H1 (cell line): ENCODE data around the gene TMPRSS4. TPM values are rescaled to one million over a fixed set of nuclear protein-coding genes. Genes with fewer than 3 reads are reported as not detected.

Experiments used
- CTCF ChIA-PET: fragments of 300-600 bp; sonication (Branson Sonifier 250); formaldehyde crosslinking; loops from one replicate; lab custom pipeline; 2021; ENCODE audit not compliant: partially characterized antibody; lab: Charles Lee
- POLR2A ChIA-PET: fragments of 300-600 bp; sonication (Branson Sonifier 250); formaldehyde crosslinking; loops from one replicate; lab custom pipeline; 2021; ENCODE audit warnings: inconsistent platforms; ENCODE audit not compliant: partially characterized antibody; lab: Charles Lee
- DNase-seq, 2 experiments: peaks; one replicate each; pipeline versions ENCODE4 v3.0.0 to v3.0.0-alpha.2; 2010 to 2022; ENCODE audit warnings: low spot score in 2 of 2, low read depth in 1 of 2, mixed read lengths in 1 of 2
- FAIRE-seq: peaks from 2 replicates; lab custom pipeline; 2011; peaks lifted over from hg19 to GRCh38; lab: Jason Lieb, UNC
- H2AFZ ChIP-seq: 2 replicates; pipeline ENCODE4 v1.8.1; 2012; ENCODE audit warnings: low read length, inconsistent platforms
- H2AK5ac ChIP-seq: 2 replicates; pipeline ENCODE4 v1.6.1; 2013; ENCODE audit warnings: low read depth, low read length
- H2BK120ac ChIP-seq: replicated peaks from 2 replicates; pipeline ENCODE3; 2013; ENCODE audit warnings: low read depth, low read length, inconsistent platforms
- H2BK12ac ChIP-seq: 2 replicates; pipeline ENCODE4 v1.6.1; 2013; ENCODE audit warnings: low read depth, low read length
- H2BK15ac ChIP-seq: 2 replicates; pipeline ENCODE4 v1.6.1; 2013; ENCODE audit warnings: low read length
- H2BK20ac ChIP-seq: 2 replicates; pipeline ENCODE4 v1.6.1; 2013; ENCODE audit warnings: low read length
- H2BK5ac ChIP-seq: 2 replicates; pipeline ENCODE4 v1.6.1; 2013; ENCODE audit warnings: low read depth, low read length
- H3K14ac ChIP-seq: 2 replicates; pipeline ENCODE4 v1.6.1; 2013; ENCODE audit warnings: inconsistent platforms; ENCODE audit not compliant: insufficient read length
- H3K18ac ChIP-seq: 2 replicates; pipeline ENCODE4 v1.6.1; 2013; ENCODE audit warnings: low read length; ENCODE audit errors: extremely low read depth
- H3K23ac ChIP-seq: 2 replicates; pipeline ENCODE4 v1.6.1; 2013; ENCODE audit warnings: inconsistent platforms; ENCODE audit not compliant: insufficient read length
- H3K23me2 ChIP-seq: 2 replicates; pipeline ENCODE4 v1.6.1; 2013; ENCODE audit warnings: low read depth, low read length
- H3K27ac ChIP-seq: 2 replicates; pipeline ENCODE4 v1.6.1; 2011; ENCODE audit warnings: low read depth, low read length, inconsistent platforms
- H3K27me3 ChIP-seq, 4 experiments: replicated peaks in 1 of 4; 1 replicate in 1 of 4; 2 replicates in 3 of 4; pipeline versions ENCODE4 v1.6.1 to v1.8.1; 2011 to 2013; ENCODE audit warnings: low read length in 3 of 4, mild to moderate bottlenecking in 3 of 4, inconsistent platforms in 2 of 4, mixed read lengths in 2 of 4, moderate library complexity in 1 of 4; ENCODE audit not compliant: control insufficient read depth in 3 of 4, insufficient read depth in 3 of 4; ENCODE audit errors: extremely low read depth in 1 of 4
- H3K36me3 ChIP-seq, 4 experiments: 2 replicates each; pipeline versions ENCODE4 v1.6.1 to v1.8.1; 2011 to 2013; ENCODE audit warnings: mild to moderate bottlenecking in 4 of 4, low read length in 3 of 4, moderate library complexity in 2 of 4, control low read depth in 1 of 4, inconsistent platforms in 1 of 4; ENCODE audit not compliant: insufficient read depth in 4 of 4, control insufficient read depth in 2 of 4
- H3K4ac ChIP-seq: replicated peaks from 2 replicates; pipeline ENCODE3; 2013; ENCODE audit warnings: low read length, low read depth, mixed read lengths, inconsistent platforms; ENCODE audit not compliant: insufficient read length
- H3K4me1 ChIP-seq, 4 experiments: replicated peaks in 1 of 4; 1 replicate in 1 of 4; 2 replicates in 3 of 4; pipeline versions ENCODE4 v1.6.1 to v1.8.1; 2011 to 2013; ENCODE audit warnings: low read length in 3 of 4, inconsistent platforms in 2 of 4, mixed read lengths in 1 of 4; ENCODE audit not compliant: insufficient read depth in 4 of 4, control insufficient read depth in 3 of 4
- H3K4me2 ChIP-seq, 2 experiments: 2 replicates each; pipeline versions ENCODE4 v1.6.1 to v1.8.1; 2011 to 2013; ENCODE audit warnings: low read depth in 2 of 2, low read length in 2 of 2, control low read depth in 1 of 2, inconsistent platforms in 1 of 2, mild to moderate bottlenecking in 1 of 2; ENCODE audit not compliant: insufficient read depth in 1 of 2
- H3K4me3 ChIP-seq, 4 experiments: fragments of 200-600, 300-600 bp in 1 of 4; sonication (generic), shearing (Covaris generic), sonication (Bioruptor Twin) in 1 of 4; 2 replicates each; pipeline versions ENCODE4 v1.5.1 to v1.8.1; 2011 to 2016; ENCODE audit warnings: low read length in 4 of 4, low read depth in 3 of 4, control low read depth in 2 of 4, inconsistent platforms in 2 of 4, mild to moderate bottlenecking in 2 of 4, mixed read lengths in 1 of 4, moderate library complexity in 1 of 4; ENCODE audit not compliant: insufficient read depth in 2 of 4; ENCODE audit errors: extremely low read depth in 1 of 4
- H3K56ac ChIP-seq: replicated peaks from 2 replicates; pipeline ENCODE3; 2013; ENCODE audit warnings: low read depth, mild to moderate bottlenecking, mixed read lengths, low read length, inconsistent platforms; ENCODE audit not compliant: insufficient read length
- H3K79me1 ChIP-seq: 2 replicates; pipeline ENCODE4 v1.6.1; 2013; ENCODE audit warnings: low read depth, low read length, control low read depth
- H3K79me2 ChIP-seq, 2 experiments: 2 replicates each; pipeline versions ENCODE4 v1.6.1 to v1.8.1; 2012 to 2013; ENCODE audit warnings: low read length in 2 of 2, mild to moderate bottlenecking in 2 of 2, inconsistent platforms in 1 of 2; ENCODE audit not compliant: insufficient read depth in 2 of 2, control insufficient read depth in 1 of 2
- H3K9ac ChIP-seq, 4 experiments: replicated peaks in 1 of 4; 1 replicate in 1 of 4; 2 replicates in 3 of 4; pipeline versions ENCODE4 v1.6.1 to v1.8.1; 2011 to 2013; ENCODE audit warnings: low read depth in 3 of 4, low read length in 3 of 4, control low read depth in 2 of 4, mild to moderate bottlenecking in 2 of 4, moderate library complexity in 2 of 4, inconsistent platforms in 1 of 4; ENCODE audit errors: extremely low read depth in 1 of 4
- H3K9me3 ChIP-seq, 2 experiments: 2 replicates each; pipeline versions ENCODE4 v1.6.1 to v1.8.1; 2012 to 2013; ENCODE audit warnings: mild to moderate bottlenecking in 2 of 2, moderate library complexity in 2 of 2, control low read depth in 1 of 2, inconsistent platforms in 1 of 2, low read depth in 1 of 2, low read length in 1 of 2, mixed read lengths in 1 of 2; ENCODE audit not compliant: insufficient read depth in 2 of 2
- H4K20me1 ChIP-seq, 2 experiments: replicated peaks in 1 of 2; 2 replicates each; pipeline versions ENCODE3 to v1.8.1; 2011 to 2013; ENCODE audit warnings: inconsistent platforms in 2 of 2, low read length in 2 of 2, mild to moderate bottlenecking in 1 of 2; ENCODE audit not compliant: insufficient read depth in 2 of 2, control insufficient read depth in 1 of 2
- H4K5ac ChIP-seq: 2 replicates; pipeline ENCODE4 v1.6.1; 2013; ENCODE audit warnings: low read length, low read depth, mixed read lengths, inconsistent platforms; ENCODE audit not compliant: insufficient read length
- H4K8ac ChIP-seq: 2 replicates; pipeline ENCODE4 v1.8.0; 2013; ENCODE audit warnings: mild to moderate bottlenecking, moderate library complexity, low read length, inconsistent platforms; ENCODE audit not compliant: insufficient read depth; ENCODE audit errors: extremely low read depth
- H4K91ac ChIP-seq: replicated peaks from 2 replicates; pipeline ENCODE3; 2013; ENCODE audit warnings: low read length, mixed read lengths, inconsistent platforms; ENCODE audit not compliant: insufficient read length
- HDAC2 ChIP-seq, 2 experiments: fragments of 300-600 bp in 1 of 2; sonication (generic) in 1 of 2; IDR thresholded peaks; 2 replicates each; pipeline ENCODE4 v1.6.1; 2011 to 2012; ENCODE audit warnings: low read depth in 2 of 2, low read length in 2 of 2, mild to moderate bottlenecking in 2 of 2, moderate library complexity in 2 of 2, borderline replicate concordance in 1 of 2, inconsistent platforms in 1 of 2
- JUND ChIP-seq: IDR thresholded peaks from 2 replicates; pipeline ENCODE4 v1.6.1; 2011; ENCODE audit warnings: mild to moderate bottlenecking, improper control_type of control experiment, low read length
- KDM1A ChIP-seq: fragments of 200-600, 300-600 bp; sonication (generic); IDR thresholded peaks from 2 replicates; pipeline ENCODE4 v1.7.1; 2016; ENCODE audit warnings: mild to moderate bottlenecking, low read length, borderline replicate concordance
- MAFK ChIP-seq: IDR thresholded peaks from 2 replicates; pipeline ENCODE4 v1.6.1; 2012; ENCODE audit warnings: low read depth, mild to moderate bottlenecking, improper control_type of control experiment, low read length
- POLR2A ChIP-seq, 2 experiments: IDR thresholded peaks; 1 replicate in 1 of 2; 2 replicates in 1 of 2; pipeline ENCODE4 v1.6.1; 2011; ENCODE audit warnings: low read depth in 2 of 2, low read length in 2 of 2, mild to moderate bottlenecking in 2 of 2; ENCODE audit errors: control extremely low read depth in 1 of 2
- POLR2AphosphoS5 ChIP-seq: IDR thresholded peaks from 2 replicates; pipeline ENCODE4 v1.6.1; 2011; ENCODE audit warnings: low read depth, low read length
- SIN3A ChIP-seq, 2 experiments: IDR thresholded peaks in 1 of 2; conservative IDR thresholded peaks in 1 of 2; 2 replicates each; pipeline ENCODE4 v1.6.1; 2011 to 2012; ENCODE audit warnings: low read length in 2 of 2, improper control_type of control experiment in 1 of 2, low read depth in 1 of 2, mild to moderate bottlenecking in 1 of 2
- SIRT6 ChIP-seq: IDR thresholded peaks from one replicate; pipeline ENCODE4 v1.7.1; 2012; ENCODE audit warnings: low read length, inconsistent platforms
- SP1 ChIP-seq: IDR thresholded peaks from 2 replicates; pipeline ENCODE4 v1.6.1; 2011; ENCODE audit warnings: low read depth, low read length
- SP4 ChIP-seq: IDR thresholded peaks from 2 replicates; pipeline ENCODE4 v1.6.1; 2012; ENCODE audit warnings: low read length, inconsistent platforms
- TCF12 ChIP-seq: IDR thresholded peaks from 2 replicates; pipeline ENCODE4 v1.6.1; 2011; ENCODE audit warnings: low read depth, mild to moderate bottlenecking, low read length
- YY1 ChIP-seq: IDR thresholded peaks from 2 replicates; pipeline ENCODE4 v1.6.1; 2011; ENCODE audit warnings: low read depth, mild to moderate bottlenecking, low read length
- ZNF274 ChIP-seq: IDR thresholded peaks from 2 replicates; pipeline ENCODE4 v1.7.0; 2012; ENCODE audit warnings: low read length, borderline replicate concordance; ENCODE audit errors: extremely low read depth
- WGBS, 2 experiments: shearing (Covaris generic) in 1 of 2; methylation state at CpG; one replicate each; pipeline versions ENCODE4 v1.1.6 to v1.1.7; 2013 to 2015; ENCODE audit warnings: low lambda C conversion rate in 2 of 2, mixed read lengths in 2 of 2, inconsistent platforms in 1 of 2, low coverage in 1 of 2, missing lambda C conversion rate in 1 of 2; ENCODE audit not compliant: insufficient replicate concordance in 2 of 2, insufficient coverage in 1 of 2, insufficient read length in 1 of 2; ENCODE audit errors: extremely low coverage in 1 of 2, missing lambda C conversion rate in 1 of 2; 5-methylcytosine and 5-hydroxymethylcytosine counted together
- polyA plus RNA-seq, 7 experiments: library from polyadenylated mRNA; depleted of rRNA in 3 of 7; stranded (reverse) in 5 of 7; unstranded in 2 of 7; fragments of >200 nt in 5 of 7; fragments of 200-250 nt in 2 of 7; gene quantifications; 1 replicate in 5 of 7; 2 replicates in 1 of 7; 4 replicates in 1 of 7; pipeline versions ENCODE4 v1.2.1 to v1.2.3, GENCODE V29; 2011 to 2013; ENCODE audit warnings: missing spikeins in 2 of 7, mixed read lengths in 2 of 7
- total RNA-seq: library from RNA; stranded (reverse); fragmentation: NEBNext Ultra II Directional; extraction: Animal tissue kit (Norgen Biotek cat#: 25700); gene quantifications from 2 replicates; pipeline ENCODE4 v1.2.1, GENCODE V29; 2021
- TF ChIP-seq, protein P1 (sequence below): IDR thresholded peaks from 2 replicates; pipeline ENCODE4 v1.6.1; 2012; ENCODE audit warnings: inconsistent platforms
- TF ChIP-seq, protein P2 (sequence below): IDR thresholded peaks from 2 replicates; pipeline ENCODE4 v1.6.1; 2011; ENCODE audit warnings: low read depth, mild to moderate bottlenecking, low read length; ENCODE audit not compliant: insufficient read depth

Gene TMPRSS4
- total and polyA plus RNA-seq, 2 of the 8 experiments (the other 6 are each of a cell fraction or from before 2014, with no cell fraction given) = 0.11 to 0.58 TPM

DNA sequence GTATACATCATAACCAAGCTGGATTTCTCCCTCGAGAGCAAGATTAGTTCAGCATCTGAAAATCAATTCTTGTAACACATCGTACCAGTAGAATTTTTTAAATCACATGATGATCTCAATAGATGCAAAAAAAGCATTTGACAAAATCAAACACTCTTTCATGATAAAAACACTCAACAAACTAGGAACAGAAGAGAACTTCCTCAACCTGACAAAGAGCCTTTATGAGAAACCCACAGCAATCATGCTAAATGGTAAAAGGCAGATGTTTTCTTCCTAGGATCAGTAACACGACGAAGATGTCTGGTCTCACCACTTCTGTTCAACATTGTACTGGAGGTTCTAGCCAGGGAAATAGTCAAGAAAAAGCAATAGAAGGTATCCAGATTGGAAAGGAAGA lies 34.1 kb upstream of the TMPRSS4 start:
- no peak for TF ChIP-seq SP1
- no peak for TF ChIP-seq KDM1A
- no peak for TF ChIP-seq MAFK
- no peak for TF ChIP-seq SIN3A (conservative IDR thresholded peaks at IDR 0.05 in 1 of 2, IDR thresholded peaks at IDR 0.05 in 1 of 2; ENCODE audit: low read depth in 1 of 2, low read length in 2 of 2)
- no peak for TF ChIP-seq POLR2A (IDR thresholded peaks at IDR 0.05; ENCODE audit: control extremely low read depth in 1 of 2, low read depth in 2 of 2, low read length in 2 of 2)
- TF ChIP-seq, protein P1, sequence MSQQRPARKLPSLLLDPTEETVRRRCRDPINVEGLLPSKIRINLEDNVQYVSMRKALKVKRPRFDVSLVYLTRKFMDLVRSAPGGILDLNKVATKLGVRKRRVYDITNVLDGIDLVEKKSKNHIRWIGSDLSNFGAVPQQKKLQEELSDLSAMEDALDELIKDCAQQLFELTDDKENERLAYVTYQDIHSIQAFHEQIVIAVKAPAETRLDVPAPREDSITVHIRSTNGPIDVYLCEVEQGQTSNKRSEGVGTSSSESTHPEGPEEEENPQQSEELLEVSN = no peak
- TF ChIP-seq SP4 = no peak
- no peak for TF ChIP-seq TCF12
- TF ChIP-seq, protein P2, sequence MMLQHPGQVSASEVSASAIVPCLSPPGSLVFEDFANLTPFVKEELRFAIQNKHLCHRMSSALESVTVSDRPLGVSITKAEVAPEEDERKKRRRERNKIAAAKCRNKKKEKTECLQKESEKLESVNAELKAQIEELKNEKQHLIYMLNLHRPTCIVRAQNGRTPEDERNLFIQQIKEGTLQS = no peak
- no peak for TF ChIP-seq JUND
- no peak for TF ChIP-seq ZNF274
- TF ChIP-seq YY1 = no peak
- no peak for TF ChIP-seq SIRT6
- TF ChIP-seq POLR2AphosphoS5 = no peak
- TF ChIP-seq HDAC2 (IDR thresholded peaks at IDR 0.05; ENCODE audit: borderline replicate concordance in 1 of 2, low read depth in 2 of 2, low read length in 2 of 2) = no peak
- POLR2A ChIA-PET = no interaction called here
- Histone ChIP-seq H3K79me1 (no peaks in the 10 kb centered on the region), H4K20me1 (no peaks in the 10 kb centered on the region), H4K8ac (no peak overlapping the region), H3K4me3 (no peak overlapping the region), H3K18ac (no peak overlapping the region), H3K36me3 (no peaks in the 10 kb centered on the region), H2AK5ac (no peak overlapping the region), H2BK12ac (no peak overlapping the region), H4K91ac (no peak overlapping the region), H3K4me2 (no peak overlapping the region), H3K14ac (no peak overlapping the region), H3K27me3 (no peaks in the 10 kb centered on the region), H2BK120ac (no peak overlapping the region), H3K79me2 (no peaks in the 10 kb centered on the region), H3K9me3 (no peaks in the 10 kb centered on the region), H2AFZ (no peak overlapping the region), H3K27ac (no peak overlapping the region), H2BK5ac (no peak overlapping the region), H3K23me2 (no peaks in the 10 kb centered on the region), H3K4ac (no peak overlapping the region), H4K5ac (no peak overlapping the region), H2BK20ac (no peak overlapping the region), H3K56ac (no peak overlapping the region), H2BK15ac (no peak overlapping the region), H3K4me1 (no peaks in the 10 kb centered on the region), H3K23ac (no peak overlapping the region), H3K9ac (no peak overlapping the region)
- DNase-seq = no peak
- WGBS, 2 experiments = 93% methylated on average over 4 of the region's 4 CpGs; no CpG with 5 or more reads in 1 of the 2 experiments
- FAIRE-seq = no peak
- CTCF ChIA-PET = interaction anchor here (0.6 to 2.0 kb wide), 4 partner anchors 41 to 620 kb away, joined by 3 to 4 read pairs (median 3); no protein-coding TSS in a partner anchor
